Smooth muscle cell (in vitro differentiated cells): ENCODE data around the gene RTN4R. TPM values are rescaled to one million over a fixed set of nuclear protein-coding genes. Genes with fewer than 3 reads are reported as not detected.
"Not testable (repeated sequence)": the region's sequence is repeated elsewhere in the genome, so short reads cannot be mapped to it uniquely, and the experiment has no call there.

Source experiments
- DNase-seq: peaks from one replicate; lab custom pipeline; 2025; ENCODE audit not compliant: unreplicated experiment; lab: John Stamatoyannopoulos, UW
- H2AFZ ChIP-seq: fragments of 200-600 bp; sonication (generic); 2 replicates; pipeline ENCODE4 v1.6.0; 2016; ENCODE audit warnings: antibody characterized with exemption, low read depth, mild to moderate bottlenecking
- H3F3A ChIP-seq: fragments of 200-600 bp; sonication (generic); 2 replicates; pipeline ENCODE4 v1.6.0; 2017; ENCODE audit warnings: antibody characterized with exemption, low read depth
- H3K27ac ChIP-seq: fragments of 200-600 bp; sonication (generic); 2 replicates; pipeline ENCODE4 v1.5.1; 2016; ENCODE audit warnings: low read depth, mild to moderate bottlenecking
- H3K27me3 ChIP-seq: fragments of 200-600 bp; sonication (generic); 2 replicates; pipeline ENCODE4 v1.6.1; 2016; ENCODE audit warnings: low read depth, mild to moderate bottlenecking
- H3K36me3 ChIP-seq: fragments of 200-600 bp; sonication (generic); 2 replicates; pipeline ENCODE4 v1.5.1; 2016; ENCODE audit warnings: low read depth
- H3K4me1 ChIP-seq: fragments of 200-600 bp; sonication (generic); 2 replicates; pipeline ENCODE4 v1.5.1; 2016; ENCODE audit warnings: low read depth
- H3K4me2 ChIP-seq: fragments of 200-600 bp; sonication (generic); 2 replicates; pipeline ENCODE4 v1.6.0; 2016; ENCODE audit warnings: mild to moderate bottlenecking
- H3K4me3 ChIP-seq: fragments of 200-600 bp; sonication (generic); 2 replicates; pipeline ENCODE4 v1.5.1; 2016; ENCODE audit warnings: mild to moderate bottlenecking
- H3K79me2 ChIP-seq: fragments of 200-600 bp; sonication (generic); 2 replicates; pipeline ENCODE4 v1.6.0; 2016; ENCODE audit warnings: low read depth, mild to moderate bottlenecking
- H3K9ac ChIP-seq: fragments of 200-600 bp; sonication (generic); 2 replicates; pipeline ENCODE4 v1.6.0; 2016; ENCODE audit warnings: low read depth
- H3K9me3 ChIP-seq: fragments of 200-600 bp; sonication (generic); replicated peaks from 2 replicates; pipeline ENCODE4 v1.5.1; 2016; ENCODE audit warnings: low read depth
- H4K20me1 ChIP-seq: fragments of 200-600 bp; sonication (generic); 2 replicates; pipeline ENCODE4 v1.6.0; 2016; ENCODE audit warnings: low read depth
- WGBS: methylation state at CpG from one replicate; pipeline ENCODE4 v1.1.7; 2016; ENCODE audit warnings: low lambda C conversion rate; 5-methylcytosine and 5-hydroxymethylcytosine counted together
- polyA plus RNA-seq: library from polyadenylated mRNA; unstranded; fragments of >200 nt; fragmentation: Nextera tagmentation; extraction: Ambion mirVana; gene quantifications from 2 replicates; pipeline ENCODE4 v1.2.1, GENCODE V29; 2016
- total RNA-seq: library from RNA; depleted of rRNA; stranded (reverse); fragments of >200 nt; gene quantifications from 2 replicates; pipeline ENCODE4 v1.2.3, GENCODE V29; 2014
- TF ChIP-seq, protein P1 (sequence below): fragments of 200-600 bp; sonication (generic); IDR thresholded peaks from 2 replicates; pipeline ENCODE4 v1.5.1; 2017; ENCODE audit warnings: borderline replicate concordance, mild to moderate bottlenecking, antibody characterized with exemption; ENCODE audit not compliant: insufficient read depth, poor library complexity, severe bottlenecking

The RTN4R gene
- total and polyA plus RNA-seq, 2 experiments from 2014 or later = 1.8 to 4.7 TPM

DNA sequence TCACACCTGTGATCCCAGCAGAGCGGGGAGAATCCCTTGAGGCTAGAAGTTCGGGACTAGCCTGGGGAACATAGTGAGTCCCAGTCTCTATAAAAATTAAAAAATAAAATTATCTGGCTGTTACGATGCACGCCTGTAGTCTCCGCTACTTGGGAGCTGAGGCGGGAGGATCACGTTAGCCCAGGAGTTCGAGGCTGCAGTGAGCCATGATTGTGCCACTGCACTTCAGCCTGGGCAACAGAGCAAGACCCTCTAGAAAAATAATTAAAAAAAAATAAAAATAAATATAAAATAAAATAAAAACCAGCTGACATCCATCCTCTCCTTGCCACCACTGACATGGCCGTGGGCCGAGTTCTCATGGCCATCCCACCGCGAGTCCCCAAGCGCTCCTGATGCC, 7.7 kb upstream of the RTN4R start:
- H3K27ac ChIP-seq = no peak overlapping the region
- WGBS = 97% methylated on average over 13 of the region's 13 CpGs
- no peak overlapping the region for H3K9ac ChIP-seq
- no peaks in the 10 kb centered on the region for H3K36me3 ChIP-seq
- H3K4me2 ChIP-seq = no peak overlapping the region
- H3K9me3 ChIP-seq = no peaks in the 10 kb centered on the region
- H3K27me3 ChIP-seq = no peaks in the 10 kb centered on the region
- H3K4me1 ChIP-seq = no peaks in the 10 kb centered on the region
- H3K4me3 ChIP-seq = no peak overlapping the region
- no peak overlapping the region for H2AFZ ChIP-seq
- TF ChIP-seq, protein P1, sequence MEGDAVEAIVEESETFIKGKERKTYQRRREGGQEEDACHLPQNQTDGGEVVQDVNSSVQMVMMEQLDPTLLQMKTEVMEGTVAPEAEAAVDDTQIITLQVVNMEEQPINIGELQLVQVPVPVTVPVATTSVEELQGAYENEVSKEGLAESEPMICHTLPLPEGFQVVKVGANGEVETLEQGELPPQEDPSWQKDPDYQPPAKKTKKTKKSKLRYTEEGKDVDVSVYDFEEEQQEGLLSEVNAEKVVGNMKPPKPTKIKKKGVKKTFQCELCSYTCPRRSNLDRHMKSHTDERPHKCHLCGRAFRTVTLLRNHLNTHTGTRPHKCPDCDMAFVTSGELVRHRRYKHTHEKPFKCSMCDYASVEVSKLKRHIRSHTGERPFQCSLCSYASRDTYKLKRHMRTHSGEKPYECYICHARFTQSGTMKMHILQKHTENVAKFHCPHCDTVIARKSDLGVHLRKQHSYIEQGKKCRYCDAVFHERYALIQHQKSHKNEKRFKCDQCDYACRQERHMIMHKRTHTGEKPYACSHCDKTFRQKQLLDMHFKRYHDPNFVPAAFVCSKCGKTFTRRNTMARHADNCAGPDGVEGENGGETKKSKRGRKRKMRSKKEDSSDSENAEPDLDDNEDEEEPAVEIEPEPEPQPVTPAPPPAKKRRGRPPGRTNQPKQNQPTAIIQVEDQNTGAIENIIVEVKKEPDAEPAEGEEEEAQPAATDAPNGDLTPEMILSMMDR = no peak
- no peak for DNase-seq
- H3F3A ChIP-seq = no peaks in the 10 kb centered on the region
- no peaks in the 10 kb centered on the region for H4K20me1 ChIP-seq
- no peaks in the 10 kb centered on the region for H3K79me2 ChIP-seq

DNA sequence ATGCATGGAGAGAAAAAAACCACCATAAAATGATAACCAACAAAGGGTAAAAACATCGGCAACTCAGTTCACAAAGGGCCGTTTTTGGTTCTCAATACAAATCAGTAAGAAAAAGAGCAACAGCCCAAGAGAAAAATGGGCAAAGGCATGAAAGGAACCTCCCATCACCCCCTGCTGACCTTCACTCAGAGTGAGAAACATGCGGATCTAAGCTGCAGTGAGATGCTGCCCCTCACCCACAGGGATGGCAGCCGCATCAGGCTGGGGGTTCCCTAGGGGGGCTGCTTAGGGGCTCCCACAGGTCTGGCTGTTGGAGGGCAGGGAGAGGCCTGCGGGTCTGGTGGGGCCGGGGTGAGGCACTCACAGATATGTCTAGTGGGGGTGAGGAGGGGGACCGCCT, 7.2 kb upstream of the RTN4R start:
- not testable (repeated sequence) for H3K4me3 ChIP-seq, H4K20me1 ChIP-seq, H2AFZ ChIP-seq, H3K9ac ChIP-seq, H3K27ac ChIP-seq, H3K9me3 ChIP-seq, H3F3A ChIP-seq, DNase-seq, H3K79me2 ChIP-seq, H3K36me3 ChIP-seq, H3K4me1 ChIP-seq, H3K27me3 ChIP-seq, H3K4me2 ChIP-seq
- 74% methylated on average over 7 of the region's 7 CpGs for WGBS

DNA sequence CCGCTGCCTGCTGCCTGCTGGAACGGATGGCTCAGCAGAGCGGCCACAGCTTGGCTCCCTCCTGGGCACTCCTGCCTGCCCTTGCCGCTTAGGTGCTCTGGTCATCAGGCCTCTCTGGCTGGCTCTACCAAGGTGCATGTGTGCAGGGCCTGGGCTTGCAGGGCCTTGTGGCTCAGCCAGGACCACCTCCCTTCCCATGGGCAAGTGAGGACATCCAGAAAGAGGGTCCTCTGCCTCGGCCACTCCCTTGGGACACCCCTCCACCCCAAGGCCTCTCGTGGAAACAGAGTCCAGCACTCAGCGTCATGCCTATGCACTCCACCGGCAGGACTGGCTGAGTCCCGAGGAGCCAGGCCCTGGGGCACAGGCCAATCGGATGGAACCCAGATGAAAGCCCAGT, 6.3 kb upstream of the RTN4R start:
- H3K36me3 ChIP-seq, H3K9me3 ChIP-seq, DNase-seq, H3F3A ChIP-seq, H3K27me3 ChIP-seq, H3K4me2 ChIP-seq, H3K9ac ChIP-seq, H2AFZ ChIP-seq, H3K4me3 ChIP-seq, H3K4me1 ChIP-seq, H3K27ac ChIP-seq, H3K79me2 ChIP-seq, H4K20me1 ChIP-seq: not testable (repeated sequence)
- 91% methylated on average over 7 of the region's 10 CpGs for WGBS

DNA sequence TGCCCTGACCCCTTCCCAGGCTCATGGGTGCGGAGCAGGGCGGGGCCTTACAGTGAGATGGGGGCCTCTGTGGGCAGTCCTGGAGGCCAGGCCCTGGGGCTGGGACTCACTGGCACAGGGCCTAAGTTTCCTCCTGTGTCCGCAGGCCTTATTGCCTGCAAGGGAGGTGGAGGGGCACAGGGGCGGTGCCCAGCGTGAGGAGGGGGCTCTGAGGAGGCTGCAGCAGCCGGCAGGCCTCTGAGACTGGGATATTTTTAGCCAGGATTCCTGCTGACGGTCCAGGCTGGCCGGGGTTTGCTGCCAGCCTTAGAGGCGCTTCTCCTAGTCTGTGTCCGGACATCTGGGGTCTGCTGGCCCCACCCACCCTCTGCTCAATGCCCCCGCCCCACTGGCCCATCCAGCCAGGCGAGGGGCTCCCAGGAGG, 5.7 kb upstream of the RTN4R start:
- no peak overlapping the region for H3K9ac ChIP-seq
- no peak overlapping the region for H2AFZ ChIP-seq
- DNase-seq = no peak
- no peaks in the 10 kb centered on the region for H4K20me1 ChIP-seq
- H3K79me2 ChIP-seq = no peaks in the 10 kb centered on the region
- no peaks in the 10 kb centered on the region for H3K4me1 ChIP-seq
- H3K36me3 ChIP-seq = no peaks in the 10 kb centered on the region
- no peaks in the 10 kb centered on the region for H3K9me3 ChIP-seq
- H3K27me3 ChIP-seq = no peaks in the 10 kb centered on the region
- H3K4me2 ChIP-seq = no peak overlapping the region
- no peaks in the 10 kb centered on the region for H3F3A ChIP-seq
- no peak overlapping the region for H3K27ac ChIP-seq
- 80% methylated on average over 11 of the region's 12 CpGs for WGBS
- TF ChIP-seq, protein P1 = no peak
- H3K4me3 ChIP-seq = no peak overlapping the region

DNA sequence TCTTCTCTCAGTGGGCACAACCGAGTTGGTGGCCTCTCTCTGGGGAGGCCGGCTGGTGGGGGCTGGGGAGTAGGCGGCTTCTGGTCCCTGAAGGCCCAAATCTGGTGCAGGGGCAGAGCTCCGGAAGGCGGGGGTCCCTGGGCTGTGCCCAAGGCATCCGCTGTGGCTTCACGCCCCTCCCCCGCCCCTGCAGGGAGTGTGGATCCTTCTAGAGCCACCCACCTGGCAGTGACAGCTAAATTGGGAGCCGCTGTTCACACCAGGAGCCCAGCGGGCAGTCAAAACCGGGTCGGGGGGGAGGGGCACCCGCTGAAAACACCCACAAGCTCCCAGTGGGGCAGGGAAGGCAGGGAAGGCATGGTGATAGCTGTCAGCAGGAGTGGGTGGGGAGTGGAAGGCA, 4.6 kb upstream of the RTN4R start:
- H3F3A ChIP-seq = no peaks in the 10 kb centered on the region
- H4K20me1 ChIP-seq = no peaks in the 10 kb centered on the region
- H2AFZ ChIP-seq = no peak overlapping the region
- no peak for DNase-seq
- H3K79me2 ChIP-seq = no peaks in the 10 kb centered on the region
- H3K36me3 ChIP-seq = no peaks in the 10 kb centered on the region
- no peak overlapping the region for H3K4me2 ChIP-seq
- TF ChIP-seq, protein P1 = no peak
- no peaks in the 10 kb centered on the region for H3K27me3 ChIP-seq
- 89% methylated on average over 11 of the region's 13 CpGs for WGBS
- no peak overlapping the region for H3K27ac ChIP-seq
- no peak overlapping the region for H3K9ac ChIP-seq
- H3K4me3 ChIP-seq = no peak overlapping the region
- H3K9me3 ChIP-seq = no peaks in the 10 kb centered on the region
- H3K4me1 ChIP-seq = no peaks in the 10 kb centered on the region
